WERI-Rb-1 (cell line): ENCODE measurements around the gene SEZ6.

ENCODE experiments used
- DNase-seq: peaks from one replicate; pipeline ENCODE4 v3.0.0-alpha.2; 2020
- H3K27ac ChIP-seq: fragments of 250-450 bp; sonication (Bioruptor Pico); 2 replicates; pipeline ENCODE4 v1.5.1; 2020; ENCODE audit warnings: mild to moderate bottlenecking, moderate library complexity
- H3K27me3 ChIP-seq: fragments of 250-450 bp; sonication (Bioruptor Pico); 2 replicates; pipeline ENCODE4 v1.5.1; 2021; ENCODE audit warnings: mild to moderate bottlenecking, low read depth, moderate library complexity; ENCODE audit not compliant: insufficient read depth, severe bottlenecking
- H3K36me3 ChIP-seq: fragments of 250-450 bp; sonication (Bioruptor Pico); 2 replicates; pipeline ENCODE4 v1.5.1; 2020; ENCODE audit warnings: mild to moderate bottlenecking, moderate library complexity
- H3K4me3 ChIP-seq: 2 replicates; pipeline ENCODE4 v1.5.1; 2011; ENCODE audit warnings: low read depth, mild to moderate bottlenecking, control low read depth, low read length
- H3K9me3 ChIP-seq: fragments of 250-450 bp; sonication (Bioruptor Pico); 2 replicates; pipeline ENCODE4 v1.5.1; 2021; ENCODE audit warnings: mild to moderate bottlenecking, moderate library complexity; ENCODE audit not compliant: severe bottlenecking
- TF ChIP-seq, protein P1 (sequence below): IDR thresholded peaks from 2 replicates; pipeline ENCODE4 v1.5.1; 2011; ENCODE audit warnings: low read depth, mild to moderate bottlenecking, control low read depth, inconsistent platforms, low read length

SEZ6 gene

DNA sequence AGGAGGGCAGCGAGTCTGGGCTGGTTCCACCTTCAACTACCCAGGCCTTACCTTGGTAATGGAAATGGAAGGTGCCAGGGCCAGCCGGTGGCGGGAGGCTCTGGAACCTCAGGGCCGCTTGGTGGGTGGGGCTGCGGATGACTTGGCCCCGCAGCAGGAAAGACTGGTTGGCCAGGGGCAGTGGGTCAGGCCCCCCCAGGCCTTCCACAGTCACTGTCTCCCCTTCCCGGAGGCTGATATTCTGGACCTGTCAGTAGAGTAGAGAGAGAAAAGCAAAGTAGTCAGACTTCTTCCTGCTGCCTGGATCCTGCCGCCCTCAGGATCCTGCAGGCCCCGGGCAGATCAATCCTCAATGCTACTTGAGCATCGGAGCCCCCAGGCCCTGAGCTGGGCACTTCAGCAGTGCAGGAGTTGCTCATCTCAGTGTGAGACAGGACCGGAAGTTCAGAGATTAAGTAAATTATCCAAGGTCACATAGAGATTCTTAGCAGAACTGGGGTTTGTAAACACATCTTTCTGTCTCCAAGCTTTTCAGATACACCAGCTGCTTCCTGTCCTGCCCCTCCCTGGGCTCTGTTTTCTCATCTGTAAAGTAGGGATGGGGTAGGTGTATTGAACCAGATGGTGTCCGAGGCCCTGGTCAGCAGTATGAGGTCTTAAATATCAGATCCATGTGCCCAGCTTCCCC is 36.0 kb downstream of the SEZ6 start:
- Histone ChIP-seq H3K4me3 (no peak overlapping the region), H3K27me3 (no peaks in the 10 kb centered on the region), H3K27ac (0 out of 2 replicates have a peak overlapping the region, but pooled peaks have one; percentile 25), H3K9me3 (no peaks in the 10 kb centered on the region), H3K36me3 (peaks cover 27% of the 10 kb centered on the region)
- DNase-seq, result no peak
- TF ChIP-seq, protein P1, sequence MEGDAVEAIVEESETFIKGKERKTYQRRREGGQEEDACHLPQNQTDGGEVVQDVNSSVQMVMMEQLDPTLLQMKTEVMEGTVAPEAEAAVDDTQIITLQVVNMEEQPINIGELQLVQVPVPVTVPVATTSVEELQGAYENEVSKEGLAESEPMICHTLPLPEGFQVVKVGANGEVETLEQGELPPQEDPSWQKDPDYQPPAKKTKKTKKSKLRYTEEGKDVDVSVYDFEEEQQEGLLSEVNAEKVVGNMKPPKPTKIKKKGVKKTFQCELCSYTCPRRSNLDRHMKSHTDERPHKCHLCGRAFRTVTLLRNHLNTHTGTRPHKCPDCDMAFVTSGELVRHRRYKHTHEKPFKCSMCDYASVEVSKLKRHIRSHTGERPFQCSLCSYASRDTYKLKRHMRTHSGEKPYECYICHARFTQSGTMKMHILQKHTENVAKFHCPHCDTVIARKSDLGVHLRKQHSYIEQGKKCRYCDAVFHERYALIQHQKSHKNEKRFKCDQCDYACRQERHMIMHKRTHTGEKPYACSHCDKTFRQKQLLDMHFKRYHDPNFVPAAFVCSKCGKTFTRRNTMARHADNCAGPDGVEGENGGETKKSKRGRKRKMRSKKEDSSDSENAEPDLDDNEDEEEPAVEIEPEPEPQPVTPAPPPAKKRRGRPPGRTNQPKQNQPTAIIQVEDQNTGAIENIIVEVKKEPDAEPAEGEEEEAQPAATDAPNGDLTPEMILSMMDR, result no peak

DNA sequence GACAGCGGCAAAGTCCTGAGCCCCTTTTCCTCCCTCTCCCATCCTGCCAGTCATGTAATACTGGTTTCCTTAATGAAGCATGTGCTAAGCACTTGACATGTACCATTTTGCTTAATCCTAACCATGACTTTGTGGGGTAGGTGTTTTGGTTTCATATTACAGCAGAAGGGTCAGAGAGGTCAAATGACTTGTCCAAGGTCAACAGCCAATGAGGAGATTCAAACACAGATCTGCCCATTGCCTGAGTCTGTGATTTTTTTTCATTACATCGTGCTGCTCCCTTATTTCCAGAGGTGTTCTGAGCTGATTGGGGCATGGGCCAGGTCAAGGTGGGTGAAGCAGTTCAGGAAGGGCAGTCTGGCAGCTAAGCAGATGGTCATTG is 36.9 kb downstream of the SEZ6 start:
- Histone ChIP-seq H3K9me3 (no peaks in the 10 kb centered on the region), H3K27me3 (no peaks in the 10 kb centered on the region), H3K4me3 (no peak overlapping the region), H3K36me3 (peaks cover 34% of the 10 kb centered on the region), H3K27ac (no peak overlapping the region)
- TF ChIP-seq, protein P1, result no peak
- no peak for DNase-seq

DNA sequence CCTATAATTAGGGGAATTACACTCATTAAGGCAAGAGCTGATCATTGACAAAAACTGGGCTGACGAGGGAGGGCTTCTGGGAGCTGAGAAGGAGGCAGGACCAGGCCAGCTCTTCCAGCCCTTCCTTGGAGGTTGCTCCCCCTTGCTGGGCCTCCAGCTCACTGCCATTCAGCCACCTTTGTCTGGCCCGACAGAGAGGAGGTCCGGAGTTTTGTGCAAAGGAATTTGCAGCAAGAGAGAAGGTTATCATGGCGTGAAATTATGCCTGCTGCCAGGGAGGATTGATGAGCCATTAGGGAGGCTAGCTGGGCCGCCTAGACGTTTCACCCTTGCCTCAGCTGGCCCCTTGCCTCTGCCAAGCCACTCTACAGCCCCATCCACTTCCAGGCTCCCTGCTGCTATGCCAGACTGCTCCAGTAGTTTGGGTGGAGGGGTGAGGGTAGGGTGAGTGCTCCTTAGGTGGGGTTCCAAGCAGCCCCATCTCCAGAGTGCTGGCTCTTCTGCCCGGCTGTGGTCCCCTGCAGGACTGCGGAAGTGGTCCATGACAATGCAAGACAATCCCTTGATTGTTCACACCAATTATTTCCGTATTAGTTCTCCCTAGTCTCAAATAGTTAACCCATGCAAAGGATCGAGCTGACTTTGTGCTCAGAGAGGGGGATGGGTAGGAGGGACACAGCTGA is 37.5 kb downstream of the SEZ6 start:
- Histone ChIP-seq H3K27ac (no peak overlapping the region), H3K27me3 (no peaks in the 10 kb centered on the region), H3K9me3 (no peaks in the 10 kb centered on the region), H3K4me3 (no peak overlapping the region), H3K36me3 (peaks cover 39% of the 10 kb centered on the region)
- TF ChIP-seq, protein P1, result no peak
- no peak for DNase-seq

DNA sequence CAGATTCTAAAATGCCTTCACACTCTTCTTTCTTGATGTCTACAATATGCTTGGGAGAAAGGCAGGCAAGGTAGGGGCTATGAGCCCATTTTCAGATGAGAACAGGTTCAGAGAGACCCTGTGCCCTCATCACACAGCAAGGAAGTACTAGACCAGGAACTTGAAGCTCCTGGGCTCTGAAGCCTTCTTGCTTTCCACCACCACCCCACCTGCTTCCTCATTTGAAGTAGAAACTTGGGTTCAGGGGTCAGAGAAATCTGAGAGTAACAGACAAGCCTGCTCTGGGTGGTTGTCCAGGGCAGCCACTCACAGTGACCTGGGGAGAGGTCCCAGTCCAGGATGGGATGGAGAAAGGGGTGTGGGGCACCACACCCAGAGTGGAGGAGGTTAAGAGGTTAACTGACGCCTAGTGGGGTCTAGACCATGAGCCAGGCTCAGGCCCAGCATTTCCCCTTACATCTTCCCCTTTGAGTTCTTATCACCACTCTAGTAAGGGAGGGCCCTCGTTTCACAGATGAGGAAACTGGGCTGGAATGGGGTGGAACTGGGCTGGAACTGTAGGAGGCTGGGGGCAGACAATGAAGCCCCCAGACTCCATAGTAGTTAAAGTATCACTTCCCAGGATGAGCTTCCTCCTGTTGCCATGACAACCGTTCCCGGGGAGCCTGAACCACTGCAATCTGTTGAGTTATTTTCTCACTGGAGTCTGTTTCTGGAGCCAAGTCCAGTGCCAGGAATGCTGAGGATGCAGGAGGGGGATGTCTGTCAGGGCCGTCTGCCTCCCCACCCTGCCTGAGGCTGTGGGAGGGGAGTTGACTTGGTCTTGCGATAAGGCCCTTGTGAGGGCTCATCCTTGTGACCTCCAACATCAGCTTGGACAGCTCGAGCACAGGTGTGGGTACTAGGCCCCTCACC is 38.4 kb downstream of the SEZ6 start:
- no peak overlapping the region for H3K4me3 ChIP-seq
- no peak overlapping the region for H3K27ac ChIP-seq
- no peak for DNase-seq
- no peaks in the 10 kb centered on the region for H3K27me3 ChIP-seq
- TF ChIP-seq, protein P1, result no peak
- no peaks in the 10 kb centered on the region for H3K9me3 ChIP-seq
- H3K36me3 ChIP-seq, result peaks cover 42% of the 10 kb centered on the region

DNA sequence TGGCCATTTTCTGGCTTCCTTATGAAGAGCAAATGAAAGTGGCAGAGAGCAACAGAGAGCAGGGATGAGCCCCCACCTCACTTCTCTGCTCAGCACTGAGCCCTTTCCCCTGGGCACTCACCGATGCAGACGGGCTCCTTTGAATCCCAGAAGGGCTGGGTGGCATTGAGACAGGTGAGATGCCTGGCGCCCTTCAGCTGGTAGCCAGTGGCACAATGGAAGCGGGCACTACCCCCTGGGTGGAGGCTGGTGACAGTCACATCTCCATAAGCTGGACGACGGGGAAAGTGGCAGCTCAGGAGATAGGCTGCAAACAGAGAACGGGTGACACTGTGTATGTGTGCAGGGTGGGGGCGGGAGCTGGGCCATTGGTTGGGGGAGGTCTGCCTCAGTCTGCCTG is 42.0 kb downstream of the SEZ6 start:
- DNase-seq, result peak; percentile 3
- Histone ChIP-seq H3K36me3 (peaks cover 64% of the 10 kb centered on the region), H3K9me3 (no peaks in the 10 kb centered on the region), H3K27me3 (no peaks in the 10 kb centered on the region), H3K27ac (no peak overlapping the region), H3K4me3 (no peak overlapping the region)
- TF ChIP-seq, protein P1, result no peak
